SHP77 (cell line): Measurements from ENCODE around the gene SLC25A5.
A peak's percentile ranks its signal among the peaks of the same experiment; 100 is the strongest.

Experiments used
- DNase-seq, 2 experiments: peaks; one replicate each; lab custom pipeline; 2025; lab: John Stamatoyannopoulos, UW

SLC25A5 gene

GRCh38 chrX:119505945-119506344 is 37.7 kb downstream of the SLC25A5 start:
- DNase-seq, result no peak

- DNase-seq, result no peak
Observed at GRCh38 chrX:119507206-119507605, 39.0 kb downstream of the SLC25A5 start.

- peak; percentile 10 to 73 for DNase-seq
Observed at GRCh38 chrX:119512146-119512800, 44.0 kb downstream of the SLC25A5 start.

- DNase-seq, result peak; percentile 32 to 43
Observed at GRCh38 chrX:119516157-119516702, 48.0 kb downstream of the SLC25A5 start.

- DNase-seq, result no peak
Observed at GRCh38 chrX:119518371-119518770, 50.1 kb downstream of the SLC25A5 start.
